ENCODE results near the gene CDC37.
"Not testable (repeated sequence)": the region's sequence is repeated elsewhere in the genome, so short reads cannot be mapped to it uniquely, and the experiment has no call there.

The CDC37 gene

GRCh38 chr19:10368101-10368803 lies 35.1 kb downstream of the CDC37 start:
- TF ChIP-seq, protein P1, sequence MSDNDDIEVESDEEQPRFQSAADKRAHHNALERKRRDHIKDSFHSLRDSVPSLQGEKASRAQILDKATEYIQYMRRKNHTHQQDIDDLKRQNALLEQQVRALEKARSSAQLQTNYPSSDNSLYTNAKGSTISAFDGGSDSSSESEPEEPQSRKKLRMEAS (IDR thresholded peaks at IDR 0.05; ENCODE audit: low read depth, low read length), result peak; percentile 27; the same call in 1 of the 2 replicates
- 0 out of 2 replicates have a peak, but pooled peaks have one; percentile 25 for TF ChIP-seq MYC (IDR thresholded peaks at IDR 0.05; ENCODE audit: low read depth, low read length)
- TF ChIP-seq, protein P2, sequence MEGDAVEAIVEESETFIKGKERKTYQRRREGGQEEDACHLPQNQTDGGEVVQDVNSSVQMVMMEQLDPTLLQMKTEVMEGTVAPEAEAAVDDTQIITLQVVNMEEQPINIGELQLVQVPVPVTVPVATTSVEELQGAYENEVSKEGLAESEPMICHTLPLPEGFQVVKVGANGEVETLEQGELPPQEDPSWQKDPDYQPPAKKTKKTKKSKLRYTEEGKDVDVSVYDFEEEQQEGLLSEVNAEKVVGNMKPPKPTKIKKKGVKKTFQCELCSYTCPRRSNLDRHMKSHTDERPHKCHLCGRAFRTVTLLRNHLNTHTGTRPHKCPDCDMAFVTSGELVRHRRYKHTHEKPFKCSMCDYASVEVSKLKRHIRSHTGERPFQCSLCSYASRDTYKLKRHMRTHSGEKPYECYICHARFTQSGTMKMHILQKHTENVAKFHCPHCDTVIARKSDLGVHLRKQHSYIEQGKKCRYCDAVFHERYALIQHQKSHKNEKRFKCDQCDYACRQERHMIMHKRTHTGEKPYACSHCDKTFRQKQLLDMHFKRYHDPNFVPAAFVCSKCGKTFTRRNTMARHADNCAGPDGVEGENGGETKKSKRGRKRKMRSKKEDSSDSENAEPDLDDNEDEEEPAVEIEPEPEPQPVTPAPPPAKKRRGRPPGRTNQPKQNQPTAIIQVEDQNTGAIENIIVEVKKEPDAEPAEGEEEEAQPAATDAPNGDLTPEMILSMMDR (IDR thresholded peaks at IDR 0.05; ENCODE audit: low read depth, low read length), result no peak
- peak; percentile 82 for DNase-seq (ENCODE audit: low read depth)

DNA sequence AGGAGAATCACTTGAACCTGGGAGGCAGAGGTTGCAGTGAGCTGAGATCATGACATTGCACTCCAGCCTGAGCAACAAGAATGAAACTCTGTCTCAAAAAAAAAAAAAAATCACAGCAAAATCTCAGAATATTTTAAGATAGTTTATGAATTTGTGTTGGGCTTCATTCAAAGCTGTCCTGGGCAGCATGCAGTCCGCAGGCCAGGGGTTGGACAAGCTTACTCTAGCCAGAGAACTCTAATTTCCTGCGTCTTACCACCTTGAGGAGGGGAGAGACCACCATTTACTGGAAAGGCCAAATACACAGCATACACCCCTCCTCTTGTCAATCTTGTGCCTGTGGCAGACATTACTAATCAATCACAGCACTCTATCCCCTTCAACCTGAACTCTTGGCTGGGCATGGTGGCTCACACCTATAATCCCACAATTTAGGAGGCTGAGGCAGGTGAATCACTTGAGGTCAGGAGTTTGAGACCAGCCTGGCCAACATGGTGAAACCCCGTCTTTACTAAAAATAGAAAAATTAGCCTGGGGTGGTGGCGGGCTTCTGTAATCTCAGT lies 36.3 kb downstream of the CDC37 start:
- peak; percentile 56 for DNase-seq (ENCODE audit: low read depth)

More at GRCh38 chr19:10368101-10368803, 35.1 kb downstream of the CDC37 start:
- no peak overlapping the region for H3K4me3 ChIP-seq (ENCODE audit: low read depth, low read length)

DNA sequence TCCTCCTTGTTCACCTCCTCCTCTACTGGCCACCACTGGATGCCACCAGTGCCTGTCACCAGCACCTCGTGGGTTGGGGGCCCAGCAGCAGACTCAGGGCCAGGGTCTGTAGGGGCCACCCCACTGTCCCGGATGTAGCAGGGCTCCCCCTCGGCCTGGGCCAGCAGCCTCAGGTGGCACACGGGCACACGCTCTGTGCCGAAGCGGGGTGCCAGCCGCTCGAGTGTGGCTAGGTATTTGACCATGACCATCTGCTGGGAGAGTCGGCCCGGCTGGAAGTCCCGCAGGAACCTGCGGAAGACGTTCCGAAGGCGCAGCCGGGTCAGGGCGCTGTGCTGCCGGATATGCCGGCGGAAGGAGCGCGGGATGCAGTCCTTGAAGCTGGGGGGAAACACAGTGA lies 37.8 kb downstream of the CDC37 start:
- TF ChIP-seq POLR2A (IDR thresholded peaks at IDR 0.05; ENCODE audit: extremely low read depth, insufficient read length) (no peak), MYC (IDR thresholded peaks at IDR 0.05; ENCODE audit: low read depth, low read length) (no peak)
- TF ChIP-seq, protein P2 (IDR thresholded peaks at IDR 0.05; ENCODE audit: low read depth, low read length), result no peak
- TF ChIP-seq, protein P1 (IDR thresholded peaks at IDR 0.05; ENCODE audit: low read depth, low read length), result no peak

More for the DNA sequence above, 36.3 kb downstream of the CDC37 start:
- not testable (repeated sequence) for H3K4me3 ChIP-seq (ENCODE audit: low read depth, low read length)

DNA sequence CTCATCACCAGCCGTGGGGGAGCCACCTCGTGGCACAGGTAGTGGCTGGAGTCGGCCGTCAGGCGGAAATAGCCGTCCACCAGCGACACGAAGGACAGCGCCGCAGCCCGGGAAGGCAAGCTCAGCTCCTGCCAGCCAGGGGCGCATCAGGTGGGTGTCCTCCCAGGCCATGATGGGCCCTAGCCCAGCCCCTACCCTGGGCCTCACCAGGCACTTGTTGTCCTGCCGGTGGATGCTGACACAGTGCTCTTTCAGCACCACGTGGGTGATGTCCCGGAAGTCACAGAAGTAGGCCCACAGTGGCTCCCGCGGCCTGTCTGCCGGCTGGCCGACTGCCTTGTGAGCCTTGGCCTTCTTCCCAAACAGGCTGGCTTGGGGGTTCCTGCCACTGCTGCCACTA lies 38.7 kb downstream of the CDC37 start:
- DNase-seq (ENCODE audit: low read depth), result no peak
- no peak overlapping the region for H3K4me3 ChIP-seq (ENCODE audit: low read depth, low read length)
- no peak for TF ChIP-seq POLR2A (IDR thresholded peaks at IDR 0.05; ENCODE audit: extremely low read depth, insufficient read length)
- TF ChIP-seq, protein P1 (IDR thresholded peaks at IDR 0.05; ENCODE audit: low read depth, low read length), result no peak
- no peak for TF ChIP-seq MYC (IDR thresholded peaks at IDR 0.05; ENCODE audit: low read depth, low read length)
- TF ChIP-seq, protein P2 (IDR thresholded peaks at IDR 0.05; ENCODE audit: low read depth, low read length), result no peak

More for the DNA sequence above, 37.8 kb downstream of the CDC37 start:
- DNase-seq (ENCODE audit: low read depth), result no peak
- no peak overlapping the region for H3K4me3 ChIP-seq (ENCODE audit: low read depth, low read length)

GRCh38 chr19:10363789-10364281 lies 39.5 kb downstream of the CDC37 start:
- no peak for TF ChIP-seq MYC (IDR thresholded peaks at IDR 0.05; ENCODE audit: low read depth, low read length)
- TF ChIP-seq POLR2A (IDR thresholded peaks at IDR 0.05; ENCODE audit: extremely low read depth, insufficient read length), result no peak
- TF ChIP-seq, protein P1 (IDR thresholded peaks at IDR 0.05; ENCODE audit: low read depth, low read length), result no peak
- TF ChIP-seq, protein P2 (IDR thresholded peaks at IDR 0.05; ENCODE audit: low read depth, low read length), result no peak
- DNase-seq (ENCODE audit: low read depth), result peak; percentile 81
- H3K4me3 ChIP-seq (ENCODE audit: low read depth, low read length), result no peak overlapping the region

GRCh38 chr19:10362259-10362658 lies 41.1 kb downstream of the CDC37 start:
- TF ChIP-seq MYC (IDR thresholded peaks at IDR 0.05; ENCODE audit: low read depth, low read length), result no peak
- TF ChIP-seq, protein P2 (IDR thresholded peaks at IDR 0.05; ENCODE audit: low read depth, low read length), result no peak
- no peak for DNase-seq (ENCODE audit: low read depth)
- no peak overlapping the region for H3K4me3 ChIP-seq (ENCODE audit: low read depth, low read length)

Data from NB4 (cell line).